Neutrophil (primary cell): ENCODE results near the gene CSNK2A3.

ENCODE experiments used
- H3K27ac ChIP-seq: fragments of 200-600 bp; sonication (generic); 2 replicates; pipeline ENCODE4 v1.5.1; 2016; ENCODE audit warnings: mild to moderate bottlenecking, moderate library complexity
- H3K27me3 ChIP-seq: fragments of 200-600 bp; sonication (generic); 2 replicates; pipeline ENCODE4 v1.6.0; 2016; ENCODE audit warnings: mild to moderate bottlenecking
- H3K36me3 ChIP-seq: fragments of 200-600 bp; sonication (generic); 2 replicates; pipeline ENCODE4 v1.5.1; 2017
- H3K4me1 ChIP-seq, 2 experiments: fragments of 200-600 bp in 1 of 2; sonication (generic) in 1 of 2; 1 replicate in 1 of 2; 2 replicates in 1 of 2; pipeline versions ENCODE4 v1.5.1 to v1.6.1; 2013 to 2016; ENCODE audit warnings: low read depth in 1 of 2, low read length in 1 of 2, mild to moderate bottlenecking in 1 of 2, moderate library complexity in 1 of 2; ENCODE audit not compliant: control insufficient read depth in 1 of 2, insufficient read depth in 1 of 2
- H3K4me3 ChIP-seq, 2 experiments: fragments of 200-600 bp in 1 of 2; sonication (generic) in 1 of 2; 1 replicate in 1 of 2; 2 replicates in 1 of 2; pipeline ENCODE4 v1.5.1; 2013 to 2016; ENCODE audit warnings: low read depth in 1 of 2, low read length in 1 of 2, mild to moderate bottlenecking in 1 of 2, moderate library complexity in 1 of 2
- H3K9me3 ChIP-seq: fragments of 200-600 bp; sonication (generic); 2 replicates; pipeline ENCODE4 v1.5.1; 2016
- CTCF ChIP-seq: fragments of 200-600 bp; sonication (generic); IDR thresholded peaks from 2 replicates; pipeline ENCODE4 v1.5.1; 2016; ENCODE audit warnings: antibody characterized with exemption

The CSNK2A3 gene

DNA sequence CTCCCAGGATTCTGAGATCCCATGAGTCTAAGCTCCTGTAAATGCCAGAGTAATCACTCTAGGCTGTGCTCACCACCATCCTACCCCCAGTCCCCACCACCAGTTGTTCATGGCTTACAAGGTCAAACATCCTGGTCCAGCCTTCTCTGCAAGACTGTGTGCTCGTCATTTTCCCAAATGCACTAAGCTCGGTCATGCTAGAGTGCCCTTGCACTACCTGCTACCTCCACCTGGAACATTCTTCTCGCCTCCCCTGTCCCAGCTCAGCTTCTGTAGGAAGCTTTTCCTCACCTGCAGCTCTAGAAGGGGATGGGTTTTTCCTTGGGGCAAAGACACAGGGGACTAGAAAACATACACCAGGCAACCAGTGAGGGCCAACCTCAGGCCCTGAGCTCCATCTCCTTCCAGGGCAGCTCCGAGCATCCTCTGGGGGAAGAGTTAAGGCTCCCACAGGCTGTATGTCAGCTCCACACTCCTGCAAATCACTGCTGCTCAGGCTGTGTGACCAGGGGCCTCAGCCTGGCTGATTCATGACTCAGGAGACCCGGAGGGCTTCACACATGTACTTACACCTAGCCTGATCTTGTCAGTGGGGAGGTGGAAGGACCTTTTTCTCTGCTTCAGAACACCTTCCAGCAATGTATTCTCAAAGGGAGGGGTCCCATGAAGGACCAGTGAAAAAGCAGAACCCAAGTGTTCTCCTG, 37.2 kb upstream of the CSNK2A3 start:
- Histone ChIP-seq H3K9me3 (no peaks in the 10 kb centered on the region), H3K27me3 (peaks cover 18% of the 10 kb centered on the region), H3K4me3 (no peak overlapping the region), H3K36me3 (no peaks in the 10 kb centered on the region), H3K4me1 (peaks cover 0 to 8% of the 10 kb centered on the region in 2 experiments), H3K27ac (no peak overlapping the region)
- no peak for TF ChIP-seq CTCF

GRCh38 chr11:11389238-11389637, 36.2 kb upstream of the CSNK2A3 start:
- peaks cover 0 to 8% of the 10 kb centered on the region in 2 experiments for H3K4me1 ChIP-seq
- no peaks in the 10 kb centered on the region for H3K9me3 ChIP-seq
- H3K4me3 ChIP-seq = no peak overlapping the region
- no peaks in the 10 kb centered on the region for H3K36me3 ChIP-seq
- H3K27ac ChIP-seq = no peak overlapping the region
- no peak for TF ChIP-seq CTCF
- H3K27me3 ChIP-seq = peaks cover 18% of the 10 kb centered on the region

GRCh38 chr11:11387622-11388305, 34.7 kb upstream of the CSNK2A3 start:
- TF ChIP-seq CTCF = no peak
- no peak overlapping the region for H3K4me3 ChIP-seq
- peaks cover 0 to 8% of the 10 kb centered on the region in 2 experiments for H3K4me1 ChIP-seq
- H3K27ac ChIP-seq = no peak overlapping the region
- no peaks in the 10 kb centered on the region for H3K9me3 ChIP-seq
- H3K36me3 ChIP-seq = no peaks in the 10 kb centered on the region
- H3K27me3 ChIP-seq = peaks cover 14% of the 10 kb centered on the region

DNA sequence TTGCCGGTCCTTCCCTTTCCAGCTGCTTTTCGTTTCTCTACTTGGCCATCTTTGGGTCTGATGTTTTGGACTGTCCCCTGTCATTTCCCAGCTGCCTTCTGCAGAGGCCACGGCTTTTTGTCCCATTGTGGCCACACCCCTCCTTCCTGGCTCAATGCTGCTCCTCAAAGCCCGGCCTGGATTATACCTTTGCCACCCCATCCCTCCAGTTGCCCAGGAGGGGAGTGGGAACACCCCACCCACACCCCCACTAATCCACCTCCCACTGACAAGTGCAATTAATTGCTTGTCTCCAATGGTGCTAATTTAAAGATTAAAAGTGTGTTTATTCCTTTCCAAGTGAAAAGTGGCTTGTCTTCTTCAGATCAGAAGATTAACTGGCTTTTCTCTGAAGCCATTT, 34.2 kb upstream of the CSNK2A3 start:
- Histone ChIP-seq H3K4me3 (no peak overlapping the region), H3K4me1 (peaks cover 0 to 8% of the 10 kb centered on the region in 2 experiments), H3K36me3 (no peaks in the 10 kb centered on the region), H3K27me3 (peaks cover 14% of the 10 kb centered on the region), H3K9me3 (no peaks in the 10 kb centered on the region), H3K27ac (no peak overlapping the region)
- no peak for TF ChIP-seq CTCF

DNA sequence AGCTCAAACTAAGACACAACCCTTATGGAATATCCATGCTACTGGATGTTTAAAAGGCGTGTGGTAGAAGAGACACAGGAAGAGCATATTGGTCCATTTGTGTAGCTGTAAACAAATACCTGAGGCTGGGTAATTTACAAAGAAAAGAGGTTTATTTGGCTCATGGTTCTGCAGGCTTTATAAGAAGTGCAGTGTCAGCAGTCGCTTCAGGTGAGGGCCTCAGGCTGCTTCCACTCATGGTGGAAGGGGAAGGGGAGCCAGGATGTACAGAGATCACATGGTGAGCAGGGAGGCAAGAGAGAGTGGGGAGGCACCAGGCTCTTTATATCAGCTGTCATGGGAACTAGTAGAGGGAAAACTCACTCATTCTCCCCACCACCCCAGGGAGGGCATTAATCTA, 31.8 kb upstream of the CSNK2A3 start:
- Histone ChIP-seq H3K4me3 (no peak overlapping the region), H3K36me3 (no peaks in the 10 kb centered on the region), H3K27ac (no peak overlapping the region), H3K27me3 (peaks cover 15% of the 10 kb centered on the region), H3K4me1 (peaks cover 0 to 8% of the 10 kb centered on the region in 2 experiments), H3K9me3 (no peaks in the 10 kb centered on the region)
- TF ChIP-seq CTCF = no peak
